K562 (cell line): ENCODE measurements around the gene CEP68. TPM values are rescaled to one million over a fixed set of nuclear protein-coding genes. Genes with fewer than 3 reads are reported as not detected.
A peak's percentile ranks its signal among the peaks of the same experiment; 100 is the strongest.

Experiments used
- ARID2 ChIP-seq: fragments of 450-650 bp; IDR thresholded peaks from 2 replicates; pipeline ENCODE4 v1.6.1; 2017; ENCODE audit warnings: antibody characterized with exemption, mild to moderate bottlenecking
- ATF1 ChIP-seq, 2 experiments: fragments of 450-650 bp in 1 of 2; IDR thresholded peaks; 2 replicates each; pipeline ENCODE4 v1.6.1; 2016; ENCODE audit warnings: missing compliant biosample characterization in 1 of 2, missing genetic modification characterization in 1 of 2
- BRD4 ChIP-seq: fragments of 200-600 bp; sonication (generic); IDR thresholded peaks from 2 replicates; pipeline ENCODE4 v1.6.1; 2017; ENCODE audit warnings: inconsistent platforms
- CBFB ChIP-seq: sonication (generic); formaldehyde crosslinking; IDR thresholded peaks from 2 replicates; pipeline ENCODE4 v1.4.0; 2020; ENCODE audit warnings: mild to moderate bottlenecking, missing genetic modification reagents
- CEBPB ChIP-seq: fragments of 450-650 bp; IDR thresholded peaks from 2 replicates; pipeline ENCODE4 v1.6.1; 2016; ENCODE audit warnings: missing genetic modification characterization, missing compliant biosample characterization
- FIP1L1 ChIP-seq: fragments of 200-400 bp; formaldehyde crosslinking; IDR thresholded peaks from 2 replicates; pipeline ENCODE4 v1.6.1; 2018; ENCODE audit warnings: mild to moderate bottlenecking, low read depth, low read length; ENCODE audit not compliant: poor library complexity, severe bottlenecking
- FOS ChIP-seq: IDR thresholded peaks from 3 replicates; pipeline ENCODE4 v1.6.1; 2011; ENCODE audit not compliant: insufficient read length; ENCODE audit errors: extremely low read depth
- HCFC1 ChIP-seq: IDR thresholded peaks from 2 replicates; pipeline ENCODE4 v1.6.1; 2012; ENCODE audit warnings: low read depth, low read length, improper control_type of control experiment
- HMG20A ChIP-seq: fragments of 450-650 bp; formaldehyde crosslinking; conservative IDR thresholded peaks from 2 replicates; pipeline ENCODE4 v1.4.0; 2020; ENCODE audit warnings: mild to moderate bottlenecking, mixed read lengths
- MAFG ChIP-seq: fragments of 450-650 bp; conservative IDR thresholded peaks from 2 replicates; pipeline ENCODE4 v1.6.1; 2016; ENCODE audit warnings: missing genetic modification characterization, missing compliant biosample characterization
- NCOA1 ChIP-seq: fragments of 450-650 bp; IDR thresholded peaks from 2 replicates; pipeline ENCODE4 v1.6.1; 2016; ENCODE audit warnings: low read depth
- PHF21A ChIP-seq: fragments of 450-650 bp; IDR thresholded peaks from 2 replicates; pipeline ENCODE4 v1.6.1; 2017; ENCODE audit warnings: low read depth, borderline replicate concordance
- POLR2H ChIP-seq: IDR thresholded peaks from 2 replicates; pipeline ENCODE4 v1.6.1; 2016; ENCODE audit warnings: missing genetic modification characterization, low read depth, mild to moderate bottlenecking, control low read depth, missing compliant biosample characterization, moderate library complexity
- POLR3A ChIP-seq: IDR thresholded peaks from 2 replicates; pipeline ENCODE4 v1.6.1; 2011; ENCODE audit warnings: borderline replicate concordance, mild to moderate bottlenecking, moderate library complexity; ENCODE audit not compliant: insufficient read length, insufficient read depth; ENCODE audit errors: extremely low read depth
- RAD51 ChIP-seq: fragments of 450-650 bp; IDR thresholded peaks from 2 replicates; pipeline ENCODE4 v1.7.1; 2016; ENCODE audit warnings: low read depth, mild to moderate bottlenecking, borderline replicate concordance
- RBFOX2 ChIP-seq: fragments of 200-400 bp; formaldehyde crosslinking; IDR thresholded peaks from 2 replicates; pipeline ENCODE4 v1.6.1; 2017; ENCODE audit warnings: low read depth, mild to moderate bottlenecking, low read length, moderate library complexity
- SNIP1 ChIP-seq: fragments of 450-650 bp; IDR thresholded peaks from 2 replicates; pipeline ENCODE4 v1.7.1; 2017; ENCODE audit warnings: low read depth, mild to moderate bottlenecking
- WHSC1 ChIP-seq: IDR thresholded peaks from one replicate; pipeline ENCODE4 v1.6.1; 2012; ENCODE audit warnings: low read length, control low read depth, inconsistent platforms
- polyA plus RNA-seq, 8 experiments: library from polyadenylated mRNA; depleted of rRNA in 4 of 8; stranded (reverse) in 5 of 8; unstranded in 3 of 8; fragments of >200 nt; fragmentation: Nextera tagmentation in 2 of 8; fragmentation: Illumina TruSeq in 1 of 8; extraction: Ambion mirVana in 2 of 8; extraction: Trizol in 1 of 8; gene quantifications; 2 replicates each; pipeline versions ENCODE4 v1.2.1 to v1.2.3, GENCODE V29; 2011 to 2014; ENCODE audit warnings: inconsistent platforms in 1 of 8, missing spikeins in 1 of 8
- total RNA-seq, 7 experiments: library from RNA; depleted of rRNA in 6 of 7; stranded (reverse); fragments of >200 nt in 6 of 7; fragmentation: Illumina TruSeq in 2 of 7; extraction: Trizol in 2 of 7; gene quantifications; 2 replicates each; pipeline versions ENCODE4 v1.2.1 to v1.2.3, GENCODE V29; 2011 to 2021; ENCODE audit warnings: low replicate concordance in 1 of 7
- TF ChIP-seq, protein P1 (sequence below), 2 experiments: fragments of 450-650 bp; conservative IDR thresholded peaks; 2 replicates each; pipeline ENCODE4 v1.6.1; 2017; ENCODE audit warnings: mild to moderate bottlenecking in 2 of 2, moderate library complexity in 2 of 2
- TF ChIP-seq, protein P2 (sequence below): sonication (generic); formaldehyde crosslinking; IDR thresholded peaks from 2 replicates; pipeline ENCODE4 v1.8.0; 2022; ENCODE audit warnings: missing genetic modification reagents, mild to moderate bottlenecking, borderline replicate concordance
- TF ChIP-seq, protein P3 (sequence below): sonication (generic); formaldehyde crosslinking; IDR thresholded peaks from 2 replicates; pipeline ENCODE4 v1.5.0; 2020; ENCODE audit warnings: missing genetic modification reagents
- TF ChIP-seq, protein P4 (sequence below): IDR thresholded peaks from 2 replicates; pipeline ENCODE4 v1.6.1; 2011; ENCODE audit warnings: borderline replicate concordance, low read depth, mild to moderate bottlenecking, moderate library complexity, low read length; ENCODE audit not compliant: insufficient read depth, poor library complexity, severe bottlenecking

CEP68 gene
- total and polyA plus RNA-seq, 9 of the 15 experiments (the other 6 are each of a cell fraction or from before 2014, with no cell fraction given), result 1.4 to 8.5 (median 5.2) TPM

GRCh38 chr2:65128297-65129190, 72.3 kb downstream of the CEP68 start (continued):
- no peak for TF ChIP-seq ATF1 (CRISPR knock-in tag; IDR thresholded peaks at IDR 0.05)
- TF ChIP-seq ATF1 (tag; IDR thresholded peaks at IDR 0.05), result peak; percentile 16; the same call in 1 of the 2 replicates
- no peak for TF ChIP-seq FOS
- TF ChIP-seq, protein P1, sequence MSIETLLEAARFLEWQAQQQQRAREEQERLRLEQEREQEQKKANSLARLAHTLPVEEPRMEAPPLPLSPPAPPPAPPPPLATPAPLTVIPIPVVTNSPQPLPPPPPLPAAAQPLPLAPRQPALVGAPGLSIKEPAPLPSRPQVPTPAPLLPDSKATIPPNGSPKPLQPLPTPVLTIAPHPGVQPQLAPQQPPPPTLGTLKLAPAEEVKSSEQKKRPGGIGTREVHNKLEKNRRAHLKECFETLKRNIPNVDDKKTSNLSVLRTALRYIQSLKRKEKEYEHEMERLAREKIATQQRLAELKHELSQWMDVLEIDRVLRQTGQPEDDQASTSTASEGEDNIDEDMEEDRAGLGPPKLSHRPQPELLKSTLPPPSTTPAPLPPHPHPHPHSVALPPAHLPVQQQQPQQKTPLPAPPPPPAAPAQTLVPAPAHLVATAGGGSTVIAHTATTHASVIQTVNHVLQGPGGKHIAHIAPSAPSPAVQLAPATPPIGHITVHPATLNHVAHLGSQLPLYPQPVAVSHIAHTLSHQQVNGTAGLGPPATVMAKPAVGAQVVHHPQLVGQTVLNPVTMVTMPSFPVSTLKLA (conservative IDR thresholded peaks at IDR 0.05), result 0 out of 4 replicates have a peak, but pooled peaks of 1 of the 2 experiments have one; percentile 27
- TF ChIP-seq CEBPB (tag), result peak; percentile 71
- TF ChIP-seq CBFB (CRISPR knock-in tag), result no peak
- 0 out of 2 replicates have a peak, but pooled peaks have one; percentile 17 for TF ChIP-seq RBFOX2
- TF ChIP-seq BRD4, result no peak
- TF ChIP-seq WHSC1, result no peak
- TF ChIP-seq HMG20A (CRISPR knock-in tag), result no peak
- TF ChIP-seq, protein P2, sequence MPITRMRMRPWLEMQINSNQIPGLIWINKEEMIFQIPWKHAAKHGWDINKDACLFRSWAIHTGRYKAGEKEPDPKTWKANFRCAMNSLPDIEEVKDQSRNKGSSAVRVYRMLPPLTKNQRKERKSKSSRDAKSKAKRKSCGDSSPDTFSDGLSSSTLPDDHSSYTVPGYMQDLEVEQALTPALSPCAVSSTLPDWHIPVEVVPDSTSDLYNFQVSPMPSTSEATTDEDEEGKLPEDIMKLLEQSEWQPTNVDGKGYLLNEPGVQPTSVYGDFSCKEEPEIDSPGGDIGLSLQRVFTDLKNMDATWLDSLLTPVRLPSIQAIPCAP (CRISPR knock-in tag), result no peak
- peak; percentile 10; the same call in 1 of the 2 replicates for TF ChIP-seq MAFG (tag)
- TF ChIP-seq POLR2H, result 0 out of 2 replicates have a peak, but pooled peaks have one; percentile 11
- TF ChIP-seq PHF21A, result no peak
- no peak for TF ChIP-seq NCOA1
- TF ChIP-seq, protein P3, sequence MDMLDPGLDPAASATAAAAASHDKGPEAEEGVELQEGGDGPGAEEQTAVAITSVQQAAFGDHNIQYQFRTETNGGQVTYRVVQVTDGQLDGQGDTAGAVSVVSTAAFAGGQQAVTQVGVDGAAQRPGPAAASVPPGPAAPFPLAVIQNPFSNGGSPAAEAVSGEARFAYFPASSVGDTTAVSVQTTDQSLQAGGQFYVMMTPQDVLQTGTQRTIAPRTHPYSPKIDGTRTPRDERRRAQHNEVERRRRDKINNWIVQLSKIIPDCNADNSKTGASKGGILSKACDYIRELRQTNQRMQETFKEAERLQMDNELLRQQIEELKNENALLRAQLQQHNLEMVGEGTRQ (CRISPR knock-in tag), result no peak
- TF ChIP-seq RAD51, result no peak
- no peak for TF ChIP-seq HCFC1
- TF ChIP-seq SNIP1, result 0 out of 2 replicates have a peak, but pooled peaks have one; percentile 10
- no peak for TF ChIP-seq ARID2
- TF ChIP-seq, protein P4, sequence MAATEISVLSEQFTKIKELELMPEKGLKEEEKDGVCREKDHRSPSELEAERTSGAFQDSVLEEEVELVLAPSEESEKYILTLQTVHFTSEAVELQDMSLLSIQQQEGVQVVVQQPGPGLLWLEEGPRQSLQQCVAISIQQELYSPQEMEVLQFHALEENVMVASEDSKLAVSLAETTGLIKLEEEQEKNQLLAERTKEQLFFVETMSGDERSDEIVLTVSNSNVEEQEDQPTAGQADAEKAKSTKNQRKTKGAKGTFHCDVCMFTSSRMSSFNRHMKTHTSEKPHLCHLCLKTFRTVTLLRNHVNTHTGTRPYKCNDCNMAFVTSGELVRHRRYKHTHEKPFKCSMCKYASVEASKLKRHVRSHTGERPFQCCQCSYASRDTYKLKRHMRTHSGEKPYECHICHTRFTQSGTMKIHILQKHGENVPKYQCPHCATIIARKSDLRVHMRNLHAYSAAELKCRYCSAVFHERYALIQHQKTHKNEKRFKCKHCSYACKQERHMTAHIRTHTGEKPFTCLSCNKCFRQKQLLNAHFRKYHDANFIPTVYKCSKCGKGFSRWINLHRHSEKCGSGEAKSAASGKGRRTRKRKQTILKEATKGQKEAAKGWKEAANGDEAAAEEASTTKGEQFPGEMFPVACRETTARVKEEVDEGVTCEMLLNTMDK, result no peak
- no peak for TF ChIP-seq FIP1L1
- no peak for TF ChIP-seq POLR3A
